ENCODE data around the gene SWT1. TPM values are rescaled to one million over a fixed set of nuclear protein-coding genes. Genes with fewer than 3 reads are reported as not detected.
"Not testable (repeated sequence)": the region's sequence is repeated elsewhere in the genome, so short reads cannot be mapped to it uniquely, and the experiment has no call there.

SWT1 gene
- total RNA-seq, 1 donor: 10.9 TPM

- Histone ChIP-seq H3K4me3 (ENCODE audit: low read length) (no peak overlapping the region), H3K27me3 (ENCODE audit: insufficient read depth, low read length) (no peaks in the 10 kb centered on the region), H3K4me1 (ENCODE audit: insufficient read depth, low read length) (peaks cover 16% of the 10 kb centered on the region), H3K9me3 (ENCODE audit: low read depth, low read length) (no peaks in the 10 kb centered on the region)
Observed at GRCh38 chr1:185309566-185309965, 152.6 kb downstream of the SWT1 start.

GRCh38 chr1:185311589-185312225 is 154.7 kb downstream of the SWT1 start:
- no peak overlapping the region for H3K4me3 ChIP-seq (ENCODE audit: low read length)
- H3K9me3 ChIP-seq (ENCODE audit: low read depth, low read length): no peaks in the 10 kb centered on the region
- H3K4me1 ChIP-seq (ENCODE audit: insufficient read depth, low read length): peaks cover 23% of the 10 kb centered on the region
- H3K27me3 ChIP-seq (ENCODE audit: insufficient read depth, low read length): no peaks in the 10 kb centered on the region

GRCh38 chr1:185312361-185313138 is 155.6 kb downstream of the SWT1 start:
- H3K9me3 ChIP-seq (ENCODE audit: low read depth, low read length): no peaks in the 10 kb centered on the region
- H3K4me3 ChIP-seq (ENCODE audit: low read length): no peak overlapping the region
- H3K4me1 ChIP-seq (ENCODE audit: insufficient read depth, low read length): peaks cover 24% of the 10 kb centered on the region
- H3K27me3 ChIP-seq (ENCODE audit: insufficient read depth, low read length): no peaks in the 10 kb centered on the region

GRCh38 chr1:185314411-185314810 is 157.4 kb downstream of the SWT1 start:
- H3K4me3 ChIP-seq (ENCODE audit: low read length): peak overlapping the region; percentile 3
- H3K4me1 ChIP-seq (ENCODE audit: insufficient read depth, low read length): peaks cover 39% of the 10 kb centered on the region
- no peaks in the 10 kb centered on the region for H3K27me3 ChIP-seq (ENCODE audit: insufficient read depth, low read length)
- no peaks in the 10 kb centered on the region for H3K9me3 ChIP-seq (ENCODE audit: low read depth, low read length)

- Histone ChIP-seq H3K9me3 (ENCODE audit: low read depth, low read length) (no peaks in the 10 kb centered on the region), H3K27me3 (ENCODE audit: insufficient read depth, low read length) (no peaks in the 10 kb centered on the region), H3K4me3 (ENCODE audit: low read length) (peak overlapping the region; percentile 89), H3K4me1 (ENCODE audit: insufficient read depth, low read length) (peaks cover 39% of the 10 kb centered on the region)
Observed at GRCh38 chr1:185315445-185316071, 158.6 kb downstream of the SWT1 start.

GRCh38 chr1:185316163-185317033 is 159.4 kb downstream of the SWT1 start:
- Histone ChIP-seq H3K4me1 (ENCODE audit: insufficient read depth, low read length) (peaks cover 39% of the 10 kb centered on the region), H3K4me3 (ENCODE audit: low read length) (peak overlapping the region; percentile 89), H3K9me3 (ENCODE audit: low read depth, low read length) (no peaks in the 10 kb centered on the region), H3K27me3 (ENCODE audit: insufficient read depth, low read length) (no peaks in the 10 kb centered on the region)

GRCh38 chr1:185317034-185317885 is 160.3 kb downstream of the SWT1 start, which contains the start of gene IVNS1ABP:
Gene IVNS1ABP (minus strand): TSS chr1:185317243. CDS start chr1:185309493, 7,750 bp downstream.
- Histone ChIP-seq H3K4me3 (ENCODE audit: low read length) (peak within 1 kb of the TSS; percentile 89), H3K4me1 (ENCODE audit: insufficient read depth, low read length) (peaks cover 32% of the 10 kb centered on the region), H3K27me3 (ENCODE audit: insufficient read depth, low read length) (no peaks in the 10 kb centered on the region), H3K9me3 (ENCODE audit: low read depth, low read length) (no peaks in the 10 kb centered on the region)

- Histone ChIP-seq H3K27me3 (ENCODE audit: insufficient read depth, low read length) (no peaks in the 10 kb centered on the region), H3K9me3 (ENCODE audit: low read depth, low read length) (no peaks in the 10 kb centered on the region), H3K4me3 (ENCODE audit: low read length) (peak overlapping the region; percentile 37), H3K4me1 (ENCODE audit: insufficient read depth, low read length) (peaks cover 27% of the 10 kb centered on the region)
Observed at GRCh38 chr1:185317886-185318310, 160.9 kb downstream of the SWT1 start.

- Histone ChIP-seq H3K27me3 (ENCODE audit: insufficient read depth, low read length) (no peaks in the 10 kb centered on the region), H3K9me3 (ENCODE audit: low read depth, low read length) (no peaks in the 10 kb centered on the region), H3K4me1 (ENCODE audit: insufficient read depth, low read length) (peaks cover 27% of the 10 kb centered on the region), H3K4me3 (ENCODE audit: low read length) (no peak overlapping the region)
Observed at GRCh38 chr1:185318431-185319138, 161.6 kb downstream of the SWT1 start.

- Histone ChIP-seq H3K4me1 (ENCODE audit: insufficient read depth, low read length) (peaks cover 27% of the 10 kb centered on the region), H3K9me3 (ENCODE audit: low read depth, low read length) (no peaks in the 10 kb centered on the region), H3K4me3 (ENCODE audit: low read length) (no peak overlapping the region), H3K27me3 (ENCODE audit: insufficient read depth, low read length) (no peaks in the 10 kb centered on the region)
Observed at GRCh38 chr1:185319139-185319475, 162.1 kb downstream of the SWT1 start.

- not testable (repeated sequence) for H3K9me3 ChIP-seq (ENCODE audit: low read depth, low read length); H3K4me3 ChIP-seq (ENCODE audit: low read length); H3K27me3 ChIP-seq (ENCODE audit: insufficient read depth, low read length)
- H3K4me1 ChIP-seq (ENCODE audit: insufficient read depth, low read length): peaks cover 16% of the 10 kb centered on the region
Observed at GRCh38 chr1:185321104-185321503, 164.1 kb downstream of the SWT1 start.

GRCh38 chr1:185321653-185322221 is 164.8 kb downstream of the SWT1 start:
- not testable (repeated sequence) for H3K4me3 ChIP-seq (ENCODE audit: low read length)

GRCh38 chr1:185322636-185323035 is 165.7 kb downstream of the SWT1 start:
- Histone ChIP-seq H3K4me3 (ENCODE audit: low read length) (no peak overlapping the region), H3K9me3 (ENCODE audit: low read depth, low read length) (no peaks in the 10 kb centered on the region), H3K27me3 (ENCODE audit: insufficient read depth, low read length) (no peaks in the 10 kb centered on the region), H3K4me1 (ENCODE audit: insufficient read depth, low read length) (peaks cover 14% of the 10 kb centered on the region)

More at GRCh38 chr1:185321653-185322221, 164.8 kb downstream of the SWT1 start:
- H3K9me3 ChIP-seq (ENCODE audit: low read depth, low read length); H3K27me3 ChIP-seq (ENCODE audit: insufficient read depth, low read length): not testable (repeated sequence)
- H3K4me1 ChIP-seq (ENCODE audit: insufficient read depth, low read length): peaks cover 16% of the 10 kb centered on the region
